HG03108 (cell line): ENCODE measurements around the gene WWC1.
"Not testable (repeated sequence)": the region's sequence is repeated elsewhere in the genome, so short reads cannot be mapped to it uniquely, and the experiment has no call there.

Source experiments
- ATAC-seq: cut with Tn5 transposase; IDR thresholded peaks from one replicate; pipeline ENCODE4 v1.9.1; 2021; ENCODE audit warnings: moderate library complexity; ENCODE audit not compliant: unreplicated experiment

Gene WWC1

DNA sequence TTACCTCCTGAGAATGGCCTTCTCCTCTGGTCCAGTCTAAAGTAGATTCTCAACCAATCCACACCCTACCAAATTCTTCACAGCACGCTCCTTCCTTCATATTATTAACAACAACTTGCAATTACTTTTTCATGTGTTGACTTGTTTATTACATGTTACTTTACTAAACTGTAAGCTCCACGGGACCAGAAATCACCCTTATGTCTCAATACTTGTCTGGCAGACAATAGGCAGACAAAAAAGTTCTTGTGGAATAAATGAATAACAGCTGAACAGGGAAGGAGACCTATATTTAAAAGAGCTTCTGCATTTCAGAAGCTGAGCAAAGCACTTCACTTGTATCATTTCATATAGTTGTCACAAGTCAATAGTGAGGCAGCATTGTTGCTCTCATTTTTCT, 5.7 kb upstream of the WWC1 start:
- no peak for ATAC-seq

DNA sequence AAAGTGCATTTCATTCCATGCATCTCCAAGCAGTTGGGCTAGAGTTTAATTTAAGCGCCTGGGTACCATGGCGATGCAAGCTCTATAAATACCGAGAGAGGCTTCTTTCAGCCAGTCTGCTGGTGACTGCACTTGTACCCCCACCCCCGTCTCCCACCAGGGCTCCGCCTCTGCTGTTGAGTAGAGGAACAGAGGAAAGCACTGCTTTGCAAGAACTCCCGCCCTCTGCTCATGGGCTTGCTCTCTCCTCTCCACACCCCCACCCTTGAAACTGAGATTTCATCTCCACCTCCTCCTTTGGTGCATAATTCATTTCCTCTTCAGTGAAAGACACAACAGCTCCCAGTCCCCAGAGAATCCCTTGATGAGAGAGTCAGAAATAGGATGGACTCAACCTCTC, 5.1 kb upstream of the WWC1 start:
- no peak for ATAC-seq

DNA sequence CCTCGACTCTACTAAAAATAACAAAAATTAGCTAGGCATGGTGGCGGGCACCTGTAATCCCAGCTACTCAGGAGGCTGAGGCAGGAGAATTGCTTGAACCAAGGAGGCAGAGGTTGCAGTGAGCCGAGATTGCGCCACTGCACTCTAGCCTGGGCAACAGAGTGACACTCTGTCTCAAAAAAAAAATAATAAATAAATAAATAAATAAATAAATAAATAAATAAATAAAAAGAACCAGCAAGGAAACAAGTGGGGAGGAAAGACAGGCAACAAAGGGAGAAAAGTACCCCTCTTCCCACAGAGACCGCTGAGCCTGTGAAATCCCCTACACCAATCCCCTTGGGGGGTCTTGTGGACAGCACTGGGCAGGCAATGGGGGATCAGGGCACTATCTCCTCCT, 4.6 kb upstream of the WWC1 start:
- ATAC-seq: not testable (repeated sequence)

DNA sequence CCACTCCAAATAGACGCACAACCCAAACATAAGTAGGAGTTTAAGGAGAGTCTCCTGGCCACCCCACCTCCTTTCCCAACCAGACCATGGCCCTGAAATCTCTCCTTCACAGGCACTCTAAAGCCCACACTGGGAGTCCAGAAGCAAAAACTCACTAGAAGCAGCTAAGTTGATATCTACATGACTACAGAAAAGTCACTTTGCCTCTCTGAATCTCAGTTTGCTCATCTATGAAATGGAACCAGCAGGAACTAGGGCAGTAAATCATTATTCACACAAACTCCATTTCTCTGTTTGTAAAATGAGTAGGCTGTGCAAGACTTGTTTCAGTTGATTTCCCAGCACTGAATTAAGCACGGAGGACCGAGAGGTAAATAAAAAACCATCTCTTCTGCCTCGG, 4.1 kb upstream of the WWC1 start:
- no peak for ATAC-seq

DNA sequence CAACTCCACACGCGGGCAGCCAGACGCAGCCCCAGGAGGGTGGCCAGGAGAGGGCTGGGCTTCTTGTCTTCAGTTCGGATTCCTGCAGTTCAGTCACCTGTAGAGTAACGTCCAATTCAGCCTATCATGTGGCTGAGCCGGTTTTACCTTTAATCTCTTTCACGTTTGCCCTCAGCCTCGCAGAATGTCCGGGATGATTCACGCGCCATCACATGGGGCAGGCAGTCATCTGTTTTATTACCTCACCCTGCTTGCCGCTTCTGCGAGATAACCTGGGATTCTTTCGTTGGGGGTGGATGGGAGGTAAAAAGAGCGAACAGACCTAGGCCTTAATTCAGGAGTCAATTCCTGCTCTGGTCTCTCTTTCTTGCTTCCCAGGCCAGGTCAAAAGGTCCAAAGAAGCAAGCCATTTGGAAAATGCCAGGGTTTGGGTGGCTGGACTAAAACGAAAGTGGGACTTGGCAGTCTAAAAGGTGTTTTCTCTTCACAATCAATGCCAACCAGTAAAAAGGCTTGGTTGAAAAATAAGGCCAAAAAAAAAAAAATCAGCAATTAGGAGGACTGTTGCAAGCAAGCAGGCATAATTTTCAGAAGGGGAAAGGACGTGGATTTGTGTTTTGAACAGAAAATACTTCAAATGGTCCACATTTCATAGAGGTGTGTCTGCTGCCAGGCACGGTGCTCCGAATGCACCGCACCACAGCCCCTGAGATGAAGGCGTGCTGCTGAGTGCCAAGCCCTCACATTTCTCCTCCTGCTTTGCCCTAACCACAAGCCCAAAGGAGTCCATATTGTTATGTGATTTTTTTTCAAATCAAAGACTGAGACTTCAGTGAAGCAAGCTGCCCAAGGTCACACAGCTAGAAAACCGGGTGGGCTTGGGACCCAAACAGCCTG, 2.8 kb upstream of the WWC1 start:
- no peak for ATAC-seq

DNA sequence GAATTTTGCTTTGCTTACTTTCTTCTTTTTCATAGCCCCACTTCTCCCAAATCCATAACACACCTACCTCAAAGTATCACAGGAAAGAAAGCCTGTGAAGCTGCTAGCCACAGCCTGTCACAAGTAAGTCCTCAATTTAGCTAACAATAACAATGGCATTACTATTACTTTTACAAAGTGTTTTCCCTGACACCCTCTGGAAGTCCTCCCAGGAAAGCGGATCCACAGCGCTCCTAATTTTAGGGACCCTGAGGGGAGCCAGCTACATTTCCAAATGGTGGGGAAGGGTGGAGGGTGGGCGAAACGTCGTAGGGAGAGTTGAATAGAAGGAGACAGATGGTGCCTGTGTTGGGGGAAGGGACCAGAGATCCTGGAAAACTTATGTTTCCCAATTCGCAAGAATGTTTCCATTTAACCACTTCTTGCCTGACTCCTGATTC, 523 bp upstream of the WWC1 start:
- no peak for ATAC-seq

DNA sequence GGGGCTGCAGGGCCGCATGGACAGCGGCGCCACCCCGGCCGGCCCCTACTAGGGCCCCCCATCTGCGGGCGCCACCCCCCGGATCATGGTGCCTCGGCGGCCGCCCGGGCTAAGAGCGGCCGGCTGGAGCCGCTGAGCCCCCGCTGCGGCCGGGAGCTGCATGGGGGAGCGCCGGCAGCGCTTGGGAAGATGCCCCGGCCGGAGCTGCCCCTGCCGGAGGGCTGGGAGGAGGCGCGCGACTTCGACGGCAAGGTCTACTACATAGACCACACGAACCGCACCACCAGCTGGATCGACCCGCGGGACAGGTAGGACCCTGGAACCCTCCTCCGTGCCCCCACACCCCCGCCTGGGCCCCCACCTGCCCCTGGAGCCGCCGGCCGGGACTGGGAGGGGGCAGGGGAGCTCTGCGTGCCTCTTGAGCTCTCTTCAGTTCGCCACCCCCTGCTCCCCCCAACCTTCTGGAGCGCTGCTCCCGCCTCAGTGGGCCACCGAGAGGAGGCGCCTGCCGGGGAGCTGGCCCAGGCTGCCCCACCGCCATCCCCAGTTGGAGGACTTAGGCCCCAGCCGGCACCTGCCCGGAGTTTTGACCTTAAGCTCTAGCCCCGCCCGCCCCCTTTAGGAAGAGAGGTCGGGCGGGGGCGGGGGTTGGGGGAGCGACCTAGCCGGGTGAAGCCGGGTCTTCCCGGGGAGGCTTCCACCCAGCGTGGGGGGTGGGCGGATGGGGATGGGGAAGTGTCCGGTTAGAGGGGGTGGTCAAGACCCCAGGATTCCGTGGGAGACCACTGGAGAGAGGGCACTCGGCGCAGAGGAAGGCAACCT, 730 bp downstream of the WWC1 start:
- ATAC-seq: no peak

DNA sequence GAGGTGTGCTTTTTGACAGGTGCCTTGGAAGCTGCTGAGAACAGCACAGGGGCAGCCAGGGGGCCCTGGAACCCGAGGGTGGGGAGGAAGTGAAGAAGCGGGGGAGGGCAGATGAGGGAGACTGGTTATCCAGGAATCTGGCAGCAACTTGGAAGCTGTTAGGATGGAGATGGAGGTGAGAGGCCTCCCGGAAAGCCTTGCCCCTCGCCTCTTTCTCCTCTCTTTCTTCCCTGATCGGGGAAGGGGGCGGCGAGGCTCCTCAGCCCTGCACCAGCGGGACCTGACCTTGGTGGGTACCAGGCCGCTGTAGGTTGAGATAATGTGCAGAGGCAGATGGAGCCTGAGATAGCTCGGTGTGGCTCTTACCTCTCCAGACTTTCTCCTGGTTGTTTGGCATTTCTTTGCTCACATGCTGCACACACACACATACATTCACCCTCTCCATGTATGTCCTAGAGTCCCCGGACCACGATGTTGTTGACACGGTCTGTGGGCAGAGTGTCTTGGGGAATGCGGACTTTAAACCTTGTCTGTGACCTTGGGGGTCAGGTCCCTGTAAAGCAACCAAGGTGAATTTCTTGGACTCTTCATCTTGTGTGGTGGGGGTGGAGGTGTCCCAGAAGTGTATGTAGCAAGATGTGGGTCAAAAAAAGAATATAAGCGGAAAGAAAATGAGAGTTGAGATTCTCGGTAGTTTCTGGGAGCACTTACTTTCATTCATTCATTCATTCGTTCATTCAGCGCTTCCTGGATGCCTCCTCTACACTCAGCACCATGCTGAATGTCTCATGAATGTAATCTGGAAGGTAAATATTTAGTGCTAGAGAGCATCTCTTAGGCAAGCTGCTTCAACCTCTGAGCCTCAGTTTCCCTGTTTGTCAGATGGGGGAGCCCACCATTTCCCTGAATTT, 1.6 kb downstream of the WWC1 start:
- no peak for ATAC-seq

DNA sequence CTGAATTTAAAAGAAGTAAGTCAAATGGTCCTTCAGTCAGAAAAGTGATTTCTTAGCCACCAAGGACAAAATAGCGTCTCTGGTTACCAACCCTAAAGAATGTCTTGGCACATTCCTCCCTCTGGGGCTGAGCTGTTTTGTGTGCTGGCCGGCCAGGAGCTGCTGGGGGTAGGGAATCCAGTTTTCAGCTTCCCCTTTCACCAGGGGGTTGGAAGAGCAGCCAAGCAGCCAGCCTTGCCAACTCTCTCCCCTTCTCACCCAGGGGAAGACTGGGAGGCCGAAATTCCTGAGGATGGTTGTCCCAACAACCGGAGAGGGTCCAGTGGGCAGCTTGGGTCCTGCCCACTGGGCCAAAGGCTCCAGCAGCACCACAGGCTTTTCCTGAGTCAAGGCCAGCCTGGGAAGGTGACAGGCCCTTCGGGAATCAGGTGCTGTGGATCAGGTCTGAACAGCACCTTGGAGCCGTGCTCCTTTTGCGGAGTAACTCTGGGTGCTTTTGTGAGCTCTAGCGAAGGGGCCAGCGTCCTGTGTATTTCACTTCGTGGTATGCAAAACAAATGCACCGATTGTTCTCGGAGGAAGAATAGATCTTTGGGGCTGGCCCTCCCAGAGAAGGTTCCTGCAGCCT, 4.2 kb downstream of the WWC1 start:
- no peak for ATAC-seq

DNA sequence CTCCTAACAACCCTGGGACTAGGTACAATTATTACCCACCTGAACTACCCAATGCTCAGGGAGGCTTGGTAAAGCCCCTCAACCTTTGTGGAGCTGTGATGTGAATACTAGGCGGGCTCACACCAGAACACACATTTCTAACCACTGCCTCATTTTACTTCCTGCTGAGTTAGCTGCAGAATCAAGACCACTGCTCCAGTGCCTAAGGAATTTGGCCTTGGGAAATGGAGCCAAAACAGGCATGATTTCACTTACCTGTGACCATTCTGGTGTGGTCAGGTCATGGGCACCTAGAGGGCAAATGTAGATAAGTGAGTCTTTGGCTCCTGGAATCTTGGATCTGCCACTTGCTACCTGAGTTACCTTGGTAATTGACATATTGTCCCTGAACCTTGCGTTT, 5.2 kb downstream of the WWC1 start:
- no peak for ATAC-seq

DNA sequence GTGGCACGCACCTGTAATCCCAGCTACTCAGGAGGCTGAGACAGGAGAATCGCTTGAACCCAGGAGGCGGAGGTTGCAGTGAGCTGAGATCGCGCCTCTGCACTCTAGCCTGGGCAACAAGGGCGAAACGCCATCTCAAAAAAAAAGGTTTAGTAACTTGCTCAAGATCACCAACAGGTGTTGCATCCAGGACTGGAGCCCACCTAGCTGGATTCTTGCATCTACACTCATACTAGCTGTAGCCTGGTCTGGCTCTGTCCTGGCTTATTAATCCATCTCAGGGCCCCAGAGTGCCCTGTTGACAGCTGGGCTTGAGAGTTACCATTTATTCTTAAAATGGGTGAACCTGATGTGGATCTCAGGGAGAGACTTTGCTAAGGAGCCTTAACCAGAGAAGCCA, 7.5 kb downstream of the WWC1 start:
- ATAC-seq: no peak

DNA sequence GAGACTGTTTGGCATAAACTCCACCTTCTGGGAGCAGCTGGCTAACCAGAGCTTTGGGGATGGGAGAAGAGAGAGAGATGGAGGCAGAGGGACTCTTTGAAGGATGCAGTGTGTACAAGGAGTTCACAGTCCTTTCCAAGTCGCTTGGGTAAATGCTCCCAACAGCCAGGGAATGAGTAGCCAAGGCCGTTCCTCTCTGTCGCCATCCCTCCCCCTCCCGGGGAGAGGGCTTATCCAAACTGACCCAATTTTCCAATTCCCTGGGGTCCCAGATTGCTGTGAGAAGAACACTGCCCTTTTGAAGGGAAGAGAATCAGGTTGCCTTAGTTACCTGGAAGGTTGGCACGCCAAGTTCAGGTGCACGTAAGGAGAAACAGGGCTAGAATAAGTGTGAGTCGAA, 7.9 kb downstream of the WWC1 start:
- no peak for ATAC-seq

DNA sequence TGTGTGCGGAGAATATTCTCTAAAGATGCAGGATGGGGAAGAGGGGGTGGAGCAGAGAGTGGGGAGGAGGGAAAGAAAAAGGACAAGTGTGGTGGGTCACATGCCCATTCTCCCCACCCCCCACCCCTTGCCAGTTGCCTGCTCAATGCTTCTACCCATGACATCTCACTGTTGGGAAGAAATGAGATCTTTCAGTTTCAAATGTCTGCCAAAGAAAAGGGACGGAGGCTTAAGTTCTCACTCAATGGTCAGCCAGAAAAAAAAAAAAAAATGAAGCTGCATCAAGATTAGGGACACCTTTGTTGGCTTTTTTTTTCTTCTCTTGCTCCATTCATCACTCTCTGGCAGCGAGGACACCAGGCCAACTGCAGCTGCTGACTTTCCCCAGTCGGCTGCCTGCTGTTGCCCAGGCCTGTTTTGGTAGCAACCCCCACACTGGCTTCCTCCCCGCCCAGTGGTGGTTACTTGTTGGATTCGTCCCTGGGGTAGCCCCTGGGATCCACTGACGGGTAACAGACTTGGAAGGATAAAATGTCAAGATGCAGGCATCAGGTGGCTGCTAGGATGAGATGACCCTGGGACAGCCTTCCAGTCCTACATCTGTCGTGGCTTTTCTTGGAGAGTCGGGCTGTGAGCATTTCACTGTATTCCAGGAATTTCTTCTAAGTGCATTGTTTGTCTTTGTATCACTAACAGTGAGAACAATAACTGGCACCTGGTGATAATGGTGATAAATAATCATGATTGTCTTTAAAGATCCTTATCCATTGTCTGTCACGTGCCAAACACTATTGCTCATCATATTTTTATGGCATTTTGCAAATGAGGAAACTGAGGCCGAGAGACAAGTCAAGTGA, 9.1 kb downstream of the WWC1 start:
- no peak for ATAC-seq

DNA sequence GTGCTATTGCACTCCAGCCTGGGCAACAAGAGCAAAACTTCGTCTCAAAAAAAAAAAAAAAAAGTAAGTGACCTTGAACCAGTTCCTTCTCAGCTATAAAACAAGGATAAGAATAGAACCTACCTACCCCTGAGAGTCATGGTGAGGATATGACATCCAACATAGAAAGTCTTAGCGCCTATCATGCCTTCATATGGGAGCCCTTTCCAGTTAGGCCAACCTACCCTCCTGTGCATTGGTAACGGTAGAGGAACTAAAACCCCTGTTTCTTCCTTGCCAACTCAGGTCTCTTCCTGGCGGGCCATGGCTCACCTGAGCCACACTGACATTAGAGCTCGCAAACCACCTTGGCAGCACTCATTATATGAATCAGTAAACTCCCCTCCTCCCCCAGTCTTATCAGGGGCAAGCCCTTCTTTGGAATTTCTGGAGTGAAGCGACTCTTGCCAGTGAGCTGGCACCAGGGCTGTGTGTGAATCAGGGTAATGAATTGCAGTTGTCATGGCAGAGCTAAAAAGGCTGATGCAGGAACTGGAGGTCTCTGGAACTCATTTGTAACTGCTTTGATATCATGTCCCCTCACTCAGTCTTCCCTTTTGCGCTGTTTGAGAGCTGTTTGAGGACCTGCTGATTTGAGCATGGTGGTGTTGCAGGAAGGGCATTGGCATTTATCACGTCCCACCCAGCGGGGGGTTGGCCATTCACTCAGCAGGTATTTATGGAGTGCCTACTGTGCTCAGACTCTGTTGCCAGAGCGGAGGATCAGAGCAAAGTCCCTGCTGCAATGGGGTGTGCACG, 10.3 kb downstream of the WWC1 start:
- no peak for ATAC-seq

DNA sequence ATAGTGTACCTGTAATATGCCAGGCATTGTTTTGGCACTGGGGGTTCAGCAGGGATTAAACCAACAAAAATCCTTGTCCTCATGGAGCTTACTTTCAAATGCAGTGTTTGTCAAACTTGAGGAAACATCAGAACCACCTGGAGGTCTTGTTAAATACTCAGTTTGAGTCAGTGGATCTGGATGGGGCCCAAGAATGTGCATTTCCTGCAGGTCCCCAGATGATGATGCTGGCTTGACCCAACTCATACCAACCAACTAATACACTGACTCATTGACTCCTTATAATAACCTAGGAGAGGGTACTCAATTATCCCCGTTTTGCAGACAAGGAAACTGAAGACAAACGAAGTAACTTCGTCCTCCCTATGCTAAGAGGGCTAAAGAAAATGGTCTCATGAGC, 11.3 kb downstream of the WWC1 start:
- no peak for ATAC-seq

DNA sequence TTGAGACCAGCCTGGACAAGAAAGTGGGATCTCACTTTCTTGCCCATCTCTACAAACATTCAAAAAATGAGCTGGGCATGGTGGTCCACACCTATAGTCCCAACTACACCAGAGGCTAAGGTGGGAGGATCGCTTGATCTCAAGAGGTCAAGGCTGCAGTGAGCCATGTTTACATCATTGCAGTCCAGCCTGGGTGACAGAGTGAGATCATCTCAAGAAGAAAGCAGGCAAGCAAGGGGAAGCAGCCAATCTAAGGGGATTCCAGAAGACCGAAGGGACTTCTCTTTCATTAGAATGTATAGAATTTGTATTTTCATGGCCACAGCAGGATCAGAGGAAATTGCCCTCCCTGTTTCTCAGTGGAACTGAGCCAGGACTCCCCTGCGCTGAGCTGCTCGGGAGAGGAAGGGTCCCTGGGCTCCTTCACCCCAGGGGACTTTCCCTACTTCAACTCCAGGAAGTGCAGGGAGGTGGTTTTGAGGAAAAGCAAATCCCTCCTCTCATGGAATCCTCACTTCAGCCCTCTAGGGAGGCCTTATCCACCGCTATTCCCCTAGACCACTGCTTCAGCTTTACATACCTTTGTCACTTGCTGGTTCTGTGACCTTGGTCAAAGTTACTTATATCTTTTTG, 12.1 kb downstream of the WWC1 start:
- no peak for ATAC-seq

DNA sequence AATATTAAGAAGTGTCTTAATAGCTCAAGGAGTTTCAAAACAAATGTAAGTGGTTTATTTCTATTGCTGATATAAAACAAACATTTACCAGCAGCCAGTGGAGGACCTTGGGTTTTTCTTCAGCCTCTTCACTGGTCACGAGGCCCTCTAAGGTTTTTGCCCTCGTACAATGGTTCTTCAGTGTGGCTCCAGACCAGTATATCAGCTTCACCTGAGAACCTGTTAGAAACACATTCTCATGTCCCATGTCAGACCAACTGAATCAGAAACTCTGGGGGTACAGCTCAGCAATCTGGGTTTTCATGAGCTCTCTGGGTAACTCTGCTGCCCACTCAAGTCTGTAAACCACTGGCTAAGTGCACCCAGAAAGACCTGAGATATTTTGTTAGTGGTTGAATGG, 12.9 kb downstream of the WWC1 start:
- ATAC-seq: no peak

DNA sequence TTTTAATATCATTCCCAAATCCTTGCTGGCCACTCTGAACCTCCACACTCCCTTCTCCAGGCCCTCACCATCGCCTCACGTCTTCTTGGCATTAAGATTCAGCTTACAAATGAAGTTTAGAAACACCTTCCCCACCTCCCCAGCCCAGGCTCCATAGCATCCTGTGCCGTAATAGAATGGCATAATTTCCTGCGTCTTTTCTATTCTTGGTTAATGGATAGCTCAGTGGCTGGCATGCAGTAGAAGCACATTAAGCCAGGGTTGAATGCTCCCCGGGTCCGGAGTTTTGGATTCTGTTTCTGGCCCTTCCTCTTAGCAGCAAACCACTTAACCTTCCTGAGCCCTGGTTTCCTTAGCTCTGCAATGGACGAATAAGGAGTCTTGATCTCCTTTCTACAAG, 13.8 kb downstream of the WWC1 start:
- no peak for ATAC-seq
